Measurements from ENCODE around the gene INTS14.

INTS14 gene

DNA sequence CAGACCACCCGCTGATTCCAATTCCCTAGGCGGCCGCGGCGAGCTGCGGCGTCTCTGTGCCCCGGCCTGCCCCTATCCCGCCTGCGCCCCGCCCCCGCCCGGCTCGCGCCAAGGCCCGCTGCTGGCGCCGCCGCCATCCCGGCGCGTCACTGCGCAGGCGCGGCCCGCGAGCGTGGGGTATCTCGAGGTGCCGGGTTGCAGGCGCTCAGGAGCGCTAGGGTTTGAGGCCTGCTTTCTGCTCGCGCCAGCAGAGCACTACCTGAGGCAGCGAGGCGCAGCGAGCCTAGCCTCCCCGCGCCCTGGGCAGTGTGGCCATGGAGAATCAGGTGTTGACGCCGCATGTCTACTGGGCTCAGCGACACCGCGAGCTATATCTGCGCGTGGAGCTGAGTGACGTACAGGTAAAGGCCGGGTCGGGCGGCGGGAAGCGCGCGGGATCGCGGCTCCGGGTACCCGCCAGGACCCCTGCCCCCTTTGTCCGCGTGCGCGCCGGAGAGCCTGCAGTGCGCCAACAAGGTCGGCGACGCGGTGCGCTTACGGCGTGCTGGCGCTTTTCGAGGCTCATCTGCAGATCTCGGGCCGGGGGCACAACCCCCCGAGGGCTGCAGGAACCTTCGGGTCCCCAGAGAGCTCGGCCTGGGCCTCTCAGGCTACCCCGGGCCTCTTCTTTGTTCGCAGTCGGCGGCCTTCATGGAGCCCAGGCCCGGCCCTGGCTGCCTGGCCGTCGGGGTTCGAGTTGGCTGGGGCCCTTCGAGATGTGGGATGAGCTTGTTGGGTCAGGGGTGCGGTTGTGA is 80.4 kb downstream of the INTS14 start, which contains the start of gene HACD3:
HACD3 (plus strand) TSS at position 146 of the 794 bp plus-strand sequence; CDS start at position 315, 169 bp downstream.
- DNase-seq (ENCODE audit: low read depth in 3 of 3) = peak; percentile 82 to 94 (median 84)

DNA sequence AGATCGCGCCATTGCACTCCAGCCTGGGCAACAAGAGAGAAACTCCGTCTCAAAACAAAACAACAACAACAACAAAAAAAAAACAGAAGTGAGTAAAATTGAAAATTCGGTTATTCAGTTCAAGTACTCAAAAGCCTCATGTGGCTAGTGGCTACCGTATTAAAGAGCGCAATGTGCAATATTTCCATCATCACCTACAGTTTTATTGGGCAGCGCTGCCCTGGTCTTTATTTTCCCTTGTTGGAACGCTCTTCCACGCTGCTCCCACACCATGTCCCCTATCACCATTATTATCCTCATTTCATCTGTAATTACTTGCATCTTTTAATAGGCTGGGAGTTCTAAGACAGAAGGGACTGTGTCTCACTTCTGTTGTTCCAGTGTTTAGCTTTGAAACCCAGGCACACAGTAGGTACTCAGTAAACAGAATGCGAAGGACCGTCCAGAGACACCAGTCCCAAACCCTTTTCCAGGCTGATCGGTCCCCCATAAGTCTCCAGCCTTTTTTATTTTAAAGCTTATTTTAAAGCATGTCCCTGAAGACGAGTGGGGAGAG is 81.1 kb downstream of the INTS14 start:
- DNase-seq (ENCODE audit: low read depth in 3 of 3) = no peak
